Activated CD4-positive, alpha-beta T cell treated with anti-CD3 and anti-CD28 coated beads for 4 hours (primary cell): Measurements from ENCODE around the gene DNAJC17.

Experiments used
- DNase-seq, 2 donors: peaks; one replicate each; pipeline ENCODE4 v3.0.0-alpha.2; 2020

DNAJC17 gene

GRCh38 chr15:40763801-40764628 lies 43.3 kb downstream of the DNAJC17 start, which contains the start of gene GCHFR:
GCHFR (plus strand) TSS chr15:40764068; CDS start chr15:40764181, 113 bp downstream.
- peak; percentile 52 to 60 for DNase-seq

GRCh38 chr15:40762919-40763800 lies 44.1 kb downstream of the DNAJC17 start:
- peak; percentile 21 to 29 for DNase-seq

GRCh38 chr15:40759961-40760360 lies 47.3 kb downstream of the DNAJC17 start:
- no peak for DNase-seq

- no peak for DNase-seq
Observed at GRCh38 chr15:40756938-40757337, 50.3 kb downstream of the DNAJC17 start.

GRCh38 chr15:40755812-40756208 lies 51.5 kb downstream of the DNAJC17 start:
- DNase-seq, result no peak

GRCh38 chr15:40754883-40755811 lies 52.1 kb downstream of the DNAJC17 start, which contains the start of gene RMDN3:
RMDN3 (minus strand) TSS chr15:40755254; CDS start chr15:40754783, 471 bp downstream.
- peak; percentile 93 for DNase-seq

GRCh38 chr15:40754574-40754882 lies 52.7 kb downstream of the DNAJC17 start:
- peak in 1 of 2 donors; percentile 17 for DNase-seq

GRCh38 chr15:40751745-40752144 lies 55.5 kb downstream of the DNAJC17 start:
- DNase-seq, result no peak

- DNase-seq, result no peak
Observed at GRCh38 chr15:40750885-40751284, 56.4 kb downstream of the DNAJC17 start.

- no peak for DNase-seq
Observed at GRCh38 chr15:40749151-40749630, 58.1 kb downstream of the DNAJC17 start.

- no peak for DNase-seq
Observed at GRCh38 chr15:40747685-40748631, 59.3 kb downstream of the DNAJC17 start.

- no peak for DNase-seq
Observed at GRCh38 chr15:40746916-40747418, 60.3 kb downstream of the DNAJC17 start.

- no peak for DNase-seq
Observed at GRCh38 chr15:40744815-40745152, 62.5 kb downstream of the DNAJC17 start.

- peak; percentile 59 to 62 for DNase-seq
Observed at GRCh38 chr15:40743921-40744814, 63.1 kb downstream of the DNAJC17 start.

- no peak for DNase-seq
Observed at GRCh38 chr15:40743485-40743901, 63.8 kb downstream of the DNAJC17 start.

- DNase-seq, result no peak
Observed at GRCh38 chr15:40739854-40740253, 67.4 kb downstream of the DNAJC17 start.

GRCh38 chr15:40739047-40739446 lies 68.2 kb downstream of the DNAJC17 start:
- no peak for DNase-seq

GRCh38 chr15:40737048-40737447 lies 70.2 kb downstream of the DNAJC17 start:
- no peak for DNase-seq

- no peak for DNase-seq
Observed at GRCh38 chr15:40736575-40736974, 70.7 kb downstream of the DNAJC17 start.

- no peak for DNase-seq
Observed at GRCh38 chr15:40731034-40731433, 76.2 kb downstream of the DNAJC17 start.
